ENCODE measurements around the gene HMBS.
"Not testable (repeated sequence)": the region's sequence is repeated elsewhere in the genome, so short reads cannot be mapped to it uniquely, and the experiment has no call there.

The HMBS gene

GRCh38 chr11:119091966-119092879 lies 7.5 kb downstream of the HMBS start:
- ATAC-seq (no peak), DNase-seq (no peak)
- Mint-ChIP-seq H3K27me3 (no peaks in the 10 kb centered on the region), H3K27ac (peak overlapping the region; percentile 37 to 100), H3K4me1 (peaks cover 67% of the 10 kb centered on the region), H3K4me3 (peak overlapping the region; percentile 62 to 94), H3K9me3 (no peaks in the 10 kb centered on the region)

GRCh38 chr11:119092880-119093842 lies 8.5 kb downstream of the HMBS start:
- H3K27me3 Mint-ChIP-seq: no peaks in the 10 kb centered on the region
- ATAC-seq: no peak
- H3K27ac Mint-ChIP-seq: peak overlapping the region; percentile 88 to 100
- peaks cover 57% of the 10 kb centered on the region for H3K4me1 Mint-ChIP-seq
- H3K9me3 Mint-ChIP-seq: no peaks in the 10 kb centered on the region
- peak overlapping the region; percentile 85 to 94 for H3K4me3 Mint-ChIP-seq
- no peak for DNase-seq

GRCh38 chr11:119093942-119094815 lies 9.5 kb downstream of the HMBS start:
- ATAC-seq (peak; percentile 31), DNase-seq (peak; percentile 63 to 67)
- H3K4me1 Mint-ChIP-seq: peaks cover 63% of the 10 kb centered on the region
- peak overlapping the region; percentile 93 to 100 for H3K27ac Mint-ChIP-seq
- H3K4me3 Mint-ChIP-seq: peak overlapping the region; percentile 89 to 94
- no peaks in the 10 kb centered on the region for H3K9me3 Mint-ChIP-seq
- no peaks in the 10 kb centered on the region for H3K27me3 Mint-ChIP-seq

GRCh38 chr11:119094816-119095065 lies 10.1 kb downstream of the HMBS start:
- peaks cover 66% of the 10 kb centered on the region for H3K4me1 Mint-ChIP-seq
- DNase-seq (no peak), ATAC-seq (peak; percentile 49)
- no peaks in the 10 kb centered on the region for H3K27me3 Mint-ChIP-seq
- no peaks in the 10 kb centered on the region for H3K9me3 Mint-ChIP-seq
- peak overlapping the region; percentile 93 to 100 for H3K27ac Mint-ChIP-seq
- peak overlapping the region; percentile 89 to 94 for H3K4me3 Mint-ChIP-seq

GRCh38 chr11:119095066-119095880 lies 10.6 kb downstream of the HMBS start:
- Mint-ChIP-seq H3K27ac (peak overlapping the region; percentile 93 to 100), H3K4me1 (peaks cover 66% of the 10 kb centered on the region), H3K27me3 (no peaks in the 10 kb centered on the region), H3K9me3 (no peaks in the 10 kb centered on the region), H3K4me3 (peak overlapping the region; percentile 89 to 94)
- DNase-seq (peak; percentile 99 to 100), ATAC-seq (peak; percentile 89)

- H3K4me3 Mint-ChIP-seq: peak overlapping the region; percentile 22 to 84
- no peaks in the 10 kb centered on the region for H3K27me3 Mint-ChIP-seq
- ATAC-seq (no peak), DNase-seq (no peak)
- no peaks in the 10 kb centered on the region for H3K9me3 Mint-ChIP-seq
- H3K4me1 Mint-ChIP-seq: peaks cover 47% of the 10 kb centered on the region
- no peak overlapping the region for H3K27ac Mint-ChIP-seq
These were observed 15.0 kb downstream of the HMBS start for GRCh38 chr11:119099711-119100110.

GRCh38 chr11:119100246-119100970 lies 15.7 kb downstream of the HMBS start:
- no peak for ATAC-seq
- Mint-ChIP-seq H3K27me3 (no peaks in the 10 kb centered on the region), H3K9me3 (no peaks in the 10 kb centered on the region), H3K27ac (peak overlapping the region; percentile 98 to 99), H3K4me3 (peak overlapping the region; percentile 71 to 84), H3K4me1 (peaks cover 47% of the 10 kb centered on the region)
- no peak for DNase-seq

- peak overlapping the region; percentile 71 to 84 for H3K4me3 Mint-ChIP-seq
- DNase-seq (no peak), ATAC-seq (peak; percentile 51)
- H3K27me3 Mint-ChIP-seq: no peaks in the 10 kb centered on the region
- peak overlapping the region; percentile 98 to 99 for H3K27ac Mint-ChIP-seq
- H3K9me3 Mint-ChIP-seq: no peaks in the 10 kb centered on the region
- H3K4me1 Mint-ChIP-seq: peaks cover 44% of the 10 kb centered on the region
These were observed 16.5 kb downstream of the HMBS start for GRCh38 chr11:119100994-119101758.

GRCh38 chr11:119101759-119102423 lies 17.2 kb downstream of the HMBS start, which contains the start of gene DPAGT1:
Gene DPAGT1, minus strand, starts transcription at chr11:119101853. Its CDS starts 198 bp downstream, at chr11:119101655.
- H3K27ac Mint-ChIP-seq: peak within 1 kb of the TSS; percentile 98 to 99
- H3K27me3 Mint-ChIP-seq: no peaks in the 10 kb centered on the region
- ATAC-seq: peak; percentile 90
- no peaks in the 10 kb centered on the region for H3K9me3 Mint-ChIP-seq
- DNase-seq: peak; percentile 85 to 86
- peaks cover 46% of the 10 kb centered on the region for H3K4me1 Mint-ChIP-seq
- peak within 1 kb of the TSS; percentile 71 to 84 for H3K4me3 Mint-ChIP-seq

- H3K27ac Mint-ChIP-seq, H3K9me3 Mint-ChIP-seq, ATAC-seq, H3K27me3 Mint-ChIP-seq, DNase-seq: not testable (repeated sequence)
- Mint-ChIP-seq H3K4me3 (peak overlapping the region; percentile 71 to 84), H3K4me1 (peaks cover 47% of the 10 kb centered on the region)
These were observed 18.5 kb downstream of the HMBS start for GRCh38 chr11:119103161-119103664.

GRCh38 chr11:119103793-119104192 lies 19.1 kb downstream of the HMBS start:
- H3K4me1 Mint-ChIP-seq: peaks cover 48% of the 10 kb centered on the region
- no peaks in the 10 kb centered on the region for H3K27me3 Mint-ChIP-seq
- no peak for ATAC-seq
- DNase-seq: no peak
- no peak overlapping the region for H3K4me3 Mint-ChIP-seq
- no peak overlapping the region for H3K27ac Mint-ChIP-seq
- no peaks in the 10 kb centered on the region for H3K9me3 Mint-ChIP-seq

All from stimulated activated naive CD8-positive, alpha-beta T cell treated with anti-CD3 and anti-CD28 coated beads, Interleukin-15, amount 100 ng/mL, for 72 hours (primary cell).